GM12872 (cell line): ENCODE measurements around the gene POLR3E.

Experiments
- TF ChIP-seq, protein P1 (sequence below): IDR thresholded peaks from 3 replicates; pipeline ENCODE4 v1.5.1; 2011; ENCODE audit warnings: low read depth, mild to moderate bottlenecking, low read length, moderate library complexity; ENCODE audit not compliant: insufficient read depth

Gene POLR3E

GRCh38 chr16:22313876-22314470 lies 16.8 kb downstream of the POLR3E start:
- TF ChIP-seq, protein P1, sequence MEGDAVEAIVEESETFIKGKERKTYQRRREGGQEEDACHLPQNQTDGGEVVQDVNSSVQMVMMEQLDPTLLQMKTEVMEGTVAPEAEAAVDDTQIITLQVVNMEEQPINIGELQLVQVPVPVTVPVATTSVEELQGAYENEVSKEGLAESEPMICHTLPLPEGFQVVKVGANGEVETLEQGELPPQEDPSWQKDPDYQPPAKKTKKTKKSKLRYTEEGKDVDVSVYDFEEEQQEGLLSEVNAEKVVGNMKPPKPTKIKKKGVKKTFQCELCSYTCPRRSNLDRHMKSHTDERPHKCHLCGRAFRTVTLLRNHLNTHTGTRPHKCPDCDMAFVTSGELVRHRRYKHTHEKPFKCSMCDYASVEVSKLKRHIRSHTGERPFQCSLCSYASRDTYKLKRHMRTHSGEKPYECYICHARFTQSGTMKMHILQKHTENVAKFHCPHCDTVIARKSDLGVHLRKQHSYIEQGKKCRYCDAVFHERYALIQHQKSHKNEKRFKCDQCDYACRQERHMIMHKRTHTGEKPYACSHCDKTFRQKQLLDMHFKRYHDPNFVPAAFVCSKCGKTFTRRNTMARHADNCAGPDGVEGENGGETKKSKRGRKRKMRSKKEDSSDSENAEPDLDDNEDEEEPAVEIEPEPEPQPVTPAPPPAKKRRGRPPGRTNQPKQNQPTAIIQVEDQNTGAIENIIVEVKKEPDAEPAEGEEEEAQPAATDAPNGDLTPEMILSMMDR, result no peak

- TF ChIP-seq, protein P1, result no peak
Measured at GRCh38 chr16:22314661-22315626, 17.7 kb downstream of the POLR3E start.

- TF ChIP-seq, protein P1, result no peak
Measured at GRCh38 chr16:22315979-22316378, 18.8 kb downstream of the POLR3E start.

- TF ChIP-seq, protein P1, result no peak
Measured at GRCh38 chr16:22316411-22316811, 19.2 kb downstream of the POLR3E start.

DNA sequence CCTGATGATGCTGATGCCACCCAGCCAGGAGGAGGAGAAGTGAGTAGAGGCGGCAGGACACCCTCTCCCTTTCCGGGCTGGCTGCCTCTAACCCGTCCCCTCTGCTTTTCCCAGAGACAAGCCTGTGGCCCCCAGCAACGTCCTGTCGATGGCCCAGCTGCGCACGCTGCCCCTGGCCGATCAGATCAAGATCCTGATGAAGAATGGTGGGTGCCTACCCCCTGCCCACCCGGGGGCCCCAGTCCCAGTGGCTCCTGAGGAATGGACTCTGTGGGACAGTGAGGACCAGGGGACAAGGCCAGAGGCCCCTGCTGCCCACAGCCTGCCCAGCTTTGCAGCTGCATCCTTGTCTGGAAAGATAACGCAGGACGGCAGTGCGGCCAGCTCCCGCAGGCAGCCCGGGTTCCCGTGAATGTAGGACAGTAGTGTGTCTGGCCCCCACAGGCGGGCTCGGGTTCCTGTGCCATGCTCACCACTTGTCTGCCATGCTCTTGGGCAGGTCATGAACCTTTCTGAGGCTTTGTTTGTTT lies 19.9 kb downstream of the POLR3E start:
- TF ChIP-seq, protein P1, result no peak

DNA sequence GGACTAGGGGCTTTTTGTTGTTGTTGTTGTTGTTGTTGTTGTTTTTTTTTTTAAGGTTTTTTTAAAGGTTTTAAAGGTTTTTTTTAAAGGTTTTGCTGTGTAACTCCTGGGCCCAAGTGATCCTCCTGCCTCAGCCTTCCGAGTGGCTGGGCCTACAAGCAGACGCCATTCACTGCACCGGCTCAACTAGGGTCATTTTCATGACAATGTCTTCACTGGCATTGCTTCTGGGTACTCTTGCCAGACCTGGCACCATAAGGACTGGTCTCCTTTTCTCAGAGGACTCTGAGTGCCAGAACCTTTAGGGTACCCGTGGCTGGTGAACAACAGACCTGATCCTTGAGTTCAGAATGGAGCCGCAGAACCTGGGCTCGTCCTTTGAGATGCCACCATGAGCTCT lies 20.4 kb downstream of the POLR3E start:
- TF ChIP-seq, protein P1, result no peak

- TF ChIP-seq, protein P1, result peak; percentile 69
Measured at GRCh38 chr16:22318690-22319358, 21.6 kb downstream of the POLR3E start.
